WTC11 (cell line): ENCODE data around the gene NMBR. TPM values are rescaled to one million over a fixed set of nuclear protein-coding genes. Genes with fewer than 3 reads are reported as not detected.

ENCODE experiments used
- ATAC-seq: fragments of 200-7000 bp; cut with Tn5 transposase; 2 replicates; pipeline ENCODE4 v1.10.0; 2021; ENCODE audit warnings: mild to moderate bottlenecking, moderate library complexity
- CTCF ChIA-PET: fragments of 300-600 bp; sonication (Branson Sonifier 250); formaldehyde crosslinking; loops from one replicate; lab custom pipeline; 2021; ENCODE audit warnings: antibody characterized with exemption; lab: Charles Lee
- POLR2A ChIA-PET: fragments of 350-600 bp; sonication (Branson Sonifier 250); formaldehyde crosslinking; loops from one replicate; lab custom pipeline; 2021; ENCODE audit warnings: antibody characterized with exemption; lab: Charles Lee
- DNase-seq: peaks from one replicate; pipeline ENCODE4 v3.0.0; 2021; ENCODE audit warnings: low spot score
- H3K27ac Mint-ChIP-seq: 2 replicates; pipeline ENCODE4 v1.8.0; 2021; ENCODE audit warnings: mixed read lengths
- H3K27me3 Mint-ChIP-seq: 2 replicates; pipeline ENCODE4 v1.8.0; 2021; ENCODE audit warnings: low read depth, mild to moderate bottlenecking, moderate library complexity, mixed read lengths
- H3K36me3 Mint-ChIP-seq: 2 replicates; pipeline ENCODE4 v1.8.0; 2021; ENCODE audit warnings: mixed read lengths
- H3K4me1 Mint-ChIP-seq: 2 replicates; pipeline ENCODE4 v1.8.0; 2022; ENCODE audit warnings: mixed read lengths
- H3K4me3 Mint-ChIP-seq: 2 replicates; pipeline ENCODE4 v1.8.0; 2021; ENCODE audit warnings: mild to moderate bottlenecking, moderate library complexity, mixed read lengths
- H3K9me3 Mint-ChIP-seq: 2 replicates; pipeline ENCODE4 v1.8.0; 2021; ENCODE audit warnings: mixed read lengths
- FOXJ3 ChIP-seq: sonication (generic); formaldehyde crosslinking; IDR thresholded peaks from 2 replicates; pipeline ENCODE4 v1.9.0; 2021; ENCODE audit warnings: missing genetic modification reagents, mild to moderate bottlenecking, borderline replicate concordance
- FOXK1 ChIP-seq: sonication (generic); formaldehyde crosslinking; IDR thresholded peaks from 2 replicates; pipeline ENCODE4 v1.8.0; 2022; ENCODE audit warnings: mild to moderate bottlenecking, moderate library complexity, missing genetic modification reagents
- FOXP1 ChIP-seq: sonication (generic); formaldehyde crosslinking; IDR thresholded peaks from 2 replicates; pipeline ENCODE4 v1.8.0; 2022; ENCODE audit warnings: missing genetic modification reagents, mild to moderate bottlenecking, moderate library complexity, borderline replicate concordance
- GABPB1 ChIP-seq: sonication (generic); formaldehyde crosslinking; IDR thresholded peaks from 2 replicates; pipeline ENCODE4 v1.8.1; 2023; ENCODE audit warnings: mild to moderate bottlenecking, missing genetic modification reagents
- JAZF1 ChIP-seq: fragments of 250-450 bp; sonication (Bioruptor Pico); IDR thresholded peaks from 2 replicates; pipeline ENCODE4 v1.9.0; 2021; ENCODE audit warnings: moderate library complexity, mild to moderate bottlenecking, inconsistent platforms
- NR3C1 ChIP-seq: sonication (generic); formaldehyde crosslinking; conservative IDR thresholded peaks from 2 replicates; pipeline ENCODE4 v1.8.1; 2023; ENCODE audit warnings: low read depth, mild to moderate bottlenecking, missing genetic modification reagents
- TCF7 ChIP-seq: sonication (generic); formaldehyde crosslinking; IDR thresholded peaks from 2 replicates; pipeline ENCODE4 v1.8.0; 2022; ENCODE audit warnings: mild to moderate bottlenecking, low read depth, missing genetic modification reagents, moderate library complexity
- ZNF232 ChIP-seq: sonication (generic); formaldehyde crosslinking; IDR thresholded peaks from 2 replicates; pipeline ENCODE4 v1.8.0; 2022; ENCODE audit warnings: mild to moderate bottlenecking, missing genetic modification reagents
- ZNF423 ChIP-seq: fragments of 250-450 bp; sonication (Bioruptor Pico); IDR thresholded peaks from 2 replicates; pipeline ENCODE4 v2.1.2; 2022; ENCODE audit warnings: mild to moderate bottlenecking, moderate library complexity
- total RNA-seq: library from RNA; stranded (reverse); gene quantifications from 3 replicates; pipeline ENCODE4 v1.2.3, GENCODE V29; 2021
- TF ChIP-seq, protein P1 (sequence below): sonication (generic); formaldehyde crosslinking; IDR thresholded peaks from 2 replicates; pipeline ENCODE4 v1.8.0; 2022; ENCODE audit warnings: mild to moderate bottlenecking, missing genetic modification reagents
- TF ChIP-seq, protein P2 (sequence below): fragments of 250-450 bp; sonication (Bioruptor Pico); IDR thresholded peaks from 2 replicates; pipeline ENCODE4 v2.1.2; 2022; ENCODE audit warnings: mild to moderate bottlenecking, moderate library complexity
- TF ChIP-seq, protein P3 (sequence below): fragments of 250-450 bp; sonication (Bioruptor Pico); IDR thresholded peaks from 2 replicates; pipeline ENCODE4 v1.8.0; 2021; ENCODE audit warnings: mild to moderate bottlenecking
- TF ChIP-seq, protein P4 (sequence below): fragments of 250-450 bp; sonication (Bioruptor Pico); IDR thresholded peaks from 2 replicates; pipeline ENCODE4 v1.9.0; 2021; ENCODE audit warnings: moderate library complexity, mild to moderate bottlenecking, inconsistent platforms, borderline replicate concordance
- TF ChIP-seq, protein P5 (sequence below): sonication (generic); formaldehyde crosslinking; IDR thresholded peaks from 2 replicates; pipeline ENCODE4 v1.8.1; 2023; ENCODE audit warnings: mild to moderate bottlenecking, missing genetic modification reagents

NMBR gene
- total RNA-seq, 1 experiment from 2014 or later, result not detected

DNA sequence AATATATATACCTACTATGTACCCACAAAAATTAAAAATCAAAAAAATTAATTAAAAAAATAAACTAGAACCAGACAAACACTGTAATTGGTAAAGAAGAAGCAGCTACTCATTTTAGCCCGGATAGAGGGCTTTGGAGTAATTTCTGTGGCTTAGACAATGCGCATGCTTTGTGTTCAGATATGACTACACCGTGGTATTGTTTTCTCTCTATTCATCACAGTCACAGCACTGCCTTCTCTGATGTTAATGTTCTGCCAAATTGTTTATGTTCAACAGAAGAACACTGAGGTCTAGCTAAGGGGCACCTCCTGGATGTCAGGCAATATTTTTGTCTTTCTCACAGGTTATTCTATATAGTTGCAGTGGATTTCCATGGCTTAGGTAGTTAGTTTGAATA is 91.7 kb downstream of the NMBR start:
- CTCF ChIA-PET, result no interaction called here
- peaks cover 34% of the 10 kb centered on the region for H3K9me3 Mint-ChIP-seq
- H3K27ac Mint-ChIP-seq, result no peak overlapping the region
- H3K27me3 Mint-ChIP-seq, result no peaks in the 10 kb centered on the region
- no peak overlapping the region for H3K4me3 Mint-ChIP-seq
- no peak for TF ChIP-seq FOXK1
- TF ChIP-seq, protein P1, sequence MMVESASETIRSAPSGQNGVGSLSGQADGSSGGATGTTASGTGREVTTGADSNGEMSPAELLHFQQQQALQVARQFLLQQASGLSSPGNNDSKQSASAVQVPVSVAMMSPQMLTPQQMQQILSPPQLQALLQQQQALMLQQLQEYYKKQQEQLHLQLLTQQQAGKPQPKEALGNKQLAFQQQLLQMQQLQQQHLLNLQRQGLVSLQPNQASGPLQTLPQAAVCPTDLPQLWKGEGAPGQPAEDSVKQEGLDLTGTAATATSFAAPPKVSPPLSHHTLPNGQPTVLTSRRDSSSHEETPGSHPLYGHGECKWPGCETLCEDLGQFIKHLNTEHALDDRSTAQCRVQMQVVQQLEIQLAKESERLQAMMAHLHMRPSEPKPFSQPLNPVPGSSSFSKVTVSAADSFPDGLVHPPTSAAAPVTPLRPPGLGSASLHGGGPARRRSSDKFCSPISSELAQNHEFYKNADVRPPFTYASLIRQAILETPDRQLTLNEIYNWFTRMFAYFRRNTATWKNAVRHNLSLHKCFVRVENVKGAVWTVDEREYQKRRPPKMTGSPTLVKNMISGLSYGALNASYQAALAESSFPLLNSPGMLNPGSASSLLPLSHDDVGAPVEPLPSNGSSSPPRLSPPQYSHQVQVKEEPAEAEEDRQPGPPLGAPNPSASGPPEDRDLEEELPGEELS (CRISPR knock-in tag), result no peak
- TF ChIP-seq, protein P2, sequence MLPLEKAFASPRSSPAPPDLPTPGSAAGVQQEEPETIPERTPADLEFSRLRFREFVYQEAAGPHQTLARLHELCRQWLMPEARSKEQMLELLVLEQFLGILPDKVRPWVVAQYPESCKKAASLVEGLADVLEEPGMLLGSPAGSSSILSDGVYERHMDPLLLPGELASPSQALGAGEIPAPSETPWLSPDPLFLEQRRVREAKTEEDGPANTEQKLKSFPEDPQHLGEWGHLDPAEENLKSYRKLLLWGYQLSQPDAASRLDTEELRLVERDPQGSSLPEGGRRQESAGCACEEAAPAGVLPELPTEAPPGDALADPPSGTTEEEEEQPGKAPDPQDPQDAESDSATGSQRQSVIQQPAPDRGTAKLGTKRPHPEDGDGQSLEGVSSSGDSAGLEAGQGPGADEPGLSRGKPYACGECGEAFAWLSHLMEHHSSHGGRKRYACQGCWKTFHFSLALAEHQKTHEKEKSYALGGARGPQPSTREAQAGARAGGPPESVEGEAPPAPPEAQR, result no peak
- TF ChIP-seq, protein P3, sequence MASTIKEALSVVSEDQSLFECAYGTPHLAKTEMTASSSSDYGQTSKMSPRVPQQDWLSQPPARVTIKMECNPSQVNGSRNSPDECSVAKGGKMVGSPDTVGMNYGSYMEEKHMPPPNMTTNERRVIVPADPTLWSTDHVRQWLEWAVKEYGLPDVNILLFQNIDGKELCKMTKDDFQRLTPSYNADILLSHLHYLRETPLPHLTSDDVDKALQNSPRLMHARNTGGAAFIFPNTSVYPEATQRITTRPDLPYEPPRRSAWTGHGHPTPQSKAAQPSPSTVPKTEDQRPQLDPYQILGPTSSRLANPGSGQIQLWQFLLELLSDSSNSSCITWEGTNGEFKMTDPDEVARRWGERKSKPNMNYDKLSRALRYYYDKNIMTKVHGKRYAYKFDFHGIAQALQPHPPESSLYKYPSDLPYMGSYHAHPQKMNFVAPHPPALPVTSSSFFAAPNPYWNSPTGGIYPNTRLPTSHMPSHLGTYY (CRISPR knock-in tag), result no peak
- peaks cover 3% of the 10 kb centered on the region for H3K4me1 Mint-ChIP-seq
- peaks cover 10% of the 10 kb centered on the region for H3K36me3 Mint-ChIP-seq
- ATAC-seq (no peak), DNase-seq (no peak)
- POLR2A ChIA-PET, result no interaction called here

DNA sequence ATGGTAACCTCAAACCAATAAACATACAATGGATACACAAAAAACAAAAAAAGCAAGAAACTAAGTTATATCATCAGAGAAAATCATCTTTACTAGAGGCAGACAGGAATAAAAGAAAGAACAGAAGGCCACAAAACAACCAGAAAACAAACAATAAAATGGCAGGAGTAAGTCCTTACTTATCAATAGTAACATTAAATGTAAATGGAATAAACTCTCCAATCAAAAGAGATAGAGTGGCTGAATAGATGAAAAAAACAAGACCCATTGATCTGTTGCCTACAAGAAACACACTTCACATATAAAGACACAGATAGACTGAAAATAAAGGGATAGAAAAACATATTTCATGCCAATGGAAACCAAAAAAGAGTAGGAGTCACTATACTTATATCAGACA is 95.5 kb downstream of the NMBR start:
- peaks cover 10% of the 10 kb centered on the region for H3K36me3 Mint-ChIP-seq
- no peaks in the 10 kb centered on the region for H3K27me3 Mint-ChIP-seq
- ChIA-PET CTCF (no interaction called here), POLR2A (no interaction called here)
- DNase-seq (no peak), ATAC-seq (no peak)
- H3K9me3 Mint-ChIP-seq, result peaks cover 41% of the 10 kb centered on the region
- H3K27ac Mint-ChIP-seq, result no peak overlapping the region
- H3K4me1 Mint-ChIP-seq, result no peaks in the 10 kb centered on the region
- no peak overlapping the region for H3K4me3 Mint-ChIP-seq
- TF ChIP-seq, protein P4, sequence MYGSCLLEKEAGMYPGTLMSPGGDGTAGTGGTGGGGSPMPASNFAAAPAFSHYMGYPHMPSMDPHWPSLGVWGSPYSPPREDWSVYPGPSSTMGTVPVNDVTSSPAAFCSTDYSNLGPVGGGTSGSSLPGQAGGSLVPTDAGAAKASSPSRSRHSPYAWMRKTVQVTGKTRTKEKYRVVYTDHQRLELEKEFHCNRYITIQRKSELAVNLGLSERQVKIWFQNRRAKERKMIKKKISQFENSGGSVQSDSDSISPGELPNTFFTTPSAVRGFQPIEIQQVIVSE (CRISPR knock-in tag), result no peak
- TF ChIP-seq JAZF1 (CRISPR knock-in tag) (no peak), NR3C1 (CRISPR knock-in tag) (no peak), TCF7 (CRISPR knock-in tag) (no peak)
- TF ChIP-seq, protein P1 (CRISPR knock-in tag), result no peak

DNA sequence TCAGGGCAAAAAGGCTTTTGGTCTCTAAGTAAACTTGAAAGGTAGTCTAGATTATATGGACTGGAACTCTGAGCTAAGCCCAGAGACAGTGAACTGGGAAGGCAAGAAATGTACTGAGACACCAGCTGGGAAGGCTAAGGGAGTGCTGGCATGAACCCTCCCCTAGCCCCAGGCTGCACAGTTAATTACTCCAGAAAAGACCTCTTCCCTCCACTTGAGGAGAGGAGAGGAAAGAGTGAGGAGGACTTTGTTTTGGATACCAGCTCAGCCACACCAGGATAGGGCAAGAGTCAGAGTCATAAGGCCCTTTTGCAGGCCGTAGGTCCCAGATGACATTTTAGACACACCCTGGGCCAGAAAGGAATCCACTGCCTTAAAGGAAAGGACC is 98.3 kb downstream of the NMBR start:
- no peak for ATAC-seq

More for the DNA sequence above, 98.3 kb downstream of the NMBR start:
- Mint-ChIP-seq H3K4me1 (no peaks in the 10 kb centered on the region), H3K4me3 (no peak overlapping the region), H3K9me3 (peaks cover 39% of the 10 kb centered on the region), H3K36me3 (peaks cover 10% of the 10 kb centered on the region), H3K27ac (no peak overlapping the region), H3K27me3 (no peaks in the 10 kb centered on the region)
- no peak for TF ChIP-seq ZNF423
- TF ChIP-seq FOXJ3, result no peak
- TF ChIP-seq FOXP1 (CRISPR knock-in tag), result no peak
- no peak for TF ChIP-seq NR3C1 (CRISPR knock-in tag)
- no peak for TF ChIP-seq GABPB1
- TF ChIP-seq, protein P5, sequence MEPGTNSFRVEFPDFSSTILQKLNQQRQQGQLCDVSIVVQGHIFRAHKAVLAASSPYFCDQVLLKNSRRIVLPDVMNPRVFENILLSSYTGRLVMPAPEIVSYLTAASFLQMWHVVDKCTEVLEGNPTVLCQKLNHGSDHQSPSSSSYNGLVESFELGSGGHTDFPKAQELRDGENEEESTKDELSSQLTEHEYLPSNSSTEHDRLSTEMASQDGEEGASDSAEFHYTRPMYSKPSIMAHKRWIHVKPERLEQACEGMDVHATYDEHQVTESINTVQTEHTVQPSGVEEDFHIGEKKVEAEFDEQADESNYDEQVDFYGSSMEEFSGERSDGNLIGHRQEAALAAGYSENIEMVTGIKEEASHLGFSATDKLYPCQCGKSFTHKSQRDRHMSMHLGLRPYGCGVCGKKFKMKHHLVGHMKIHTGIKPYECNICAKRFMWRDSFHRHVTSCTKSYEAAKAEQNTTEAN (CRISPR knock-in tag), result no peak
- TF ChIP-seq ZNF232 (CRISPR knock-in tag), result no peak
- CTCF ChIA-PET, result no interaction called here
- no peak for DNase-seq
- POLR2A ChIA-PET, result no interaction called here
